Gastrocnemius medialis (tissue), 4 donors: ENCODE measurements around the gene ENTPD6. TPM values are rescaled to one million over a fixed set of nuclear protein-coding genes. Genes with fewer than 3 reads are reported as not detected.

ENCODE experiments used
- ATAC-seq, 2 donors: fragments of 150-250 bp; one replicate each; pipeline ENCODE4 v1.9.1; 2016
- DNase-seq, 2 donors: peaks; one replicate each; pipeline ENCODE4 v3.0.0-alpha.2; 2019
- H3K27ac ChIP-seq, 4 donors: fragments of 200-600 bp; sonication (generic); 1 replicate in 1 of 4; 2 replicates in 3 of 4; pipeline ENCODE4 v1.5.1; 2016 to 2018; ENCODE audit warnings: mild to moderate bottlenecking in 2 of 4, moderate library complexity in 1 of 4
- H3K27me3 ChIP-seq, 3 donors: fragments of 200-600 bp; sonication (generic) in 2 of 3; 1 replicate in 1 of 3; 2 replicates in 2 of 3; pipeline versions ENCODE4 v1.5.1 to v1.6.0; 2016 to 2019; ENCODE audit warnings: mild to moderate bottlenecking in 1 of 3, moderate library complexity in 1 of 3
- H3K36me3 ChIP-seq, 2 donors: fragments of 200-600 bp; sonication (generic) in 1 of 2; one replicate each; pipeline ENCODE4 v1.5.1; 2017 to 2018
- H3K4me1 ChIP-seq, 2 donors: fragments of 200-600 bp; sonication (generic) in 1 of 2; one replicate each; pipeline ENCODE4 v1.5.1; 2016 to 2017; ENCODE audit warnings: mild to moderate bottlenecking in 2 of 2
- H3K4me3 ChIP-seq, 4 donors: fragments of 200-600 bp; sonication (generic) in 3 of 4; 1 replicate in 1 of 4; 2 replicates in 3 of 4; pipeline ENCODE4 v1.5.1; 2016 to 2019; ENCODE audit warnings: mild to moderate bottlenecking in 2 of 4
- H3K9me3 ChIP-seq, 3 donors: fragments of 200-600 bp; sonication (generic) in 2 of 3; 1 replicate in 1 of 3; 2 replicates in 2 of 3; pipeline ENCODE4 v1.5.1; 2016 to 2019
- POLR2A ChIP-seq, 2 donors: fragments of 450-650 bp; IDR thresholded peaks; one replicate each; pipeline ENCODE4 v1.6.1; 2017; ENCODE audit warnings: antibody characterized with exemption in 2 of 2, mild to moderate bottlenecking in 2 of 2, moderate library complexity in 2 of 2
- in situ Hi-C, 4 donors: fragments of 200-750 bp; cut with MboI; loops; one replicate each; pipeline versions ENCODE4 v1.15.0 to v1.8.0; 2017; ENCODE audit warnings: low sequenced_read_pairs in 4 of 4
- intact Hi-C: fragments of 100-400 bp; cut with DNase I; formaldehyde crosslinking; loops from one replicate; pipeline ENCODE4 v1.15.1; 2023; ENCODE audit warnings: low total_unique reads
- total RNA-seq, 4 donors: library from RNA; depleted of rRNA; stranded (reverse); fragments of >200 nt; gene quantifications; one replicate each; pipeline versions ENCODE4 v1.1.0 to v1.2.3, GENCODE V29; 2016
- TF ChIP-seq, protein P1 (sequence below), 5 experiments: fragments of 450-650 bp in 3 of 5; fragments of 200-600 bp in 2 of 5; sonication (generic) in 2 of 5; IDR thresholded peaks in 4 of 5; conservative IDR thresholded peaks in 1 of 5; 1 replicate in 4 of 5; 2 replicates in 1 of 5; pipeline ENCODE4 v1.5.1; 2016 to 2019; ENCODE audit warnings: antibody characterized with exemption in 5 of 5, mild to moderate bottlenecking in 3 of 5, moderate library complexity in 3 of 5

The ENTPD6 gene
- total RNA-seq, 4 donors from 2014 or later: 27.0 to 61.1 (median 50.2) TPM

DNA sequence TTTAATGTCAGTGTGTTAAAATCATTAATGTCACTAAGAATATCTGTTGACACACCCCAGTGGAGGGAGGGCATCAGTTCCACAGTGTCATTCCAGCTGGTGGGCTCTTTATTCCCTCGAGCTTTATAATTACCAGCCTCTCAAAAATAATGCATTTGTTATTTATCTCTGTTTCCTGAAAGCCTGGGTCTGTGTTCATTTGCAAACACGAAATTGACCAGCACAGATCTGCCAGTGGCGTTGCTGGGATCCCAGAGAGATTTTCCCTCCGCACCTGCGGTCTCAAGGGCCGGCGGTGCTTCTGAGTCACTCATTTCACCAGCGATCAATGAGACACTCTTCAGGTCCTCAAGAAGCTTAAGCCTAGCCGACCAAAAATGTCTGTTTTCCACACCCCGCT lies 46.7 kb downstream of the ENTPD6 start:
- TF ChIP-seq POLR2A (IDR thresholded peaks at IDR 0.05): no peak
- TF ChIP-seq, protein P1, sequence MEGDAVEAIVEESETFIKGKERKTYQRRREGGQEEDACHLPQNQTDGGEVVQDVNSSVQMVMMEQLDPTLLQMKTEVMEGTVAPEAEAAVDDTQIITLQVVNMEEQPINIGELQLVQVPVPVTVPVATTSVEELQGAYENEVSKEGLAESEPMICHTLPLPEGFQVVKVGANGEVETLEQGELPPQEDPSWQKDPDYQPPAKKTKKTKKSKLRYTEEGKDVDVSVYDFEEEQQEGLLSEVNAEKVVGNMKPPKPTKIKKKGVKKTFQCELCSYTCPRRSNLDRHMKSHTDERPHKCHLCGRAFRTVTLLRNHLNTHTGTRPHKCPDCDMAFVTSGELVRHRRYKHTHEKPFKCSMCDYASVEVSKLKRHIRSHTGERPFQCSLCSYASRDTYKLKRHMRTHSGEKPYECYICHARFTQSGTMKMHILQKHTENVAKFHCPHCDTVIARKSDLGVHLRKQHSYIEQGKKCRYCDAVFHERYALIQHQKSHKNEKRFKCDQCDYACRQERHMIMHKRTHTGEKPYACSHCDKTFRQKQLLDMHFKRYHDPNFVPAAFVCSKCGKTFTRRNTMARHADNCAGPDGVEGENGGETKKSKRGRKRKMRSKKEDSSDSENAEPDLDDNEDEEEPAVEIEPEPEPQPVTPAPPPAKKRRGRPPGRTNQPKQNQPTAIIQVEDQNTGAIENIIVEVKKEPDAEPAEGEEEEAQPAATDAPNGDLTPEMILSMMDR (IDR thresholded peaks at IDR 0.05 in 4 of 5, conservative IDR thresholded peaks at IDR 0.05 in 1 of 5): no peak
- no peak overlapping the region for H3K27ac ChIP-seq
- intact Hi-C loops (no loop called here), in situ Hi-C loops (no loop called here)
- peaks cover 4 to 7% of the 10 kb centered on the region in 2 donors for H3K4me1 ChIP-seq
- no peaks in the 10 kb centered on the region for H3K9me3 ChIP-seq
- H3K27me3 ChIP-seq: no peaks in the 10 kb centered on the region
- H3K36me3 ChIP-seq: no peaks in the 10 kb centered on the region
- no peak overlapping the region for H3K4me3 ChIP-seq
- ATAC-seq: no peak
- DNase-seq: no peak

- peaks cover 7 to 8% of the 10 kb centered on the region in 2 donors for H3K4me1 ChIP-seq
- H3K36me3 ChIP-seq: no peaks in the 10 kb centered on the region
- H3K27ac ChIP-seq: no peak overlapping the region
- H3K27me3 ChIP-seq: no peaks in the 10 kb centered on the region
- in situ Hi-C loops: no loop called here
- TF ChIP-seq, protein P1 (IDR thresholded peaks at IDR 0.05 in 4 of 5, conservative IDR thresholded peaks at IDR 0.05 in 1 of 5): no peak
- no peak for TF ChIP-seq POLR2A (IDR thresholded peaks at IDR 0.05)
- no peak for ATAC-seq
- no peak for DNase-seq
- intact Hi-C loops: no loop called here
- no peak overlapping the region for H3K4me3 ChIP-seq
- H3K9me3 ChIP-seq: no peaks in the 10 kb centered on the region
Observed at GRCh38 chr20:25243416-25243979, 48.0 kb downstream of the ENTPD6 start.

DNA sequence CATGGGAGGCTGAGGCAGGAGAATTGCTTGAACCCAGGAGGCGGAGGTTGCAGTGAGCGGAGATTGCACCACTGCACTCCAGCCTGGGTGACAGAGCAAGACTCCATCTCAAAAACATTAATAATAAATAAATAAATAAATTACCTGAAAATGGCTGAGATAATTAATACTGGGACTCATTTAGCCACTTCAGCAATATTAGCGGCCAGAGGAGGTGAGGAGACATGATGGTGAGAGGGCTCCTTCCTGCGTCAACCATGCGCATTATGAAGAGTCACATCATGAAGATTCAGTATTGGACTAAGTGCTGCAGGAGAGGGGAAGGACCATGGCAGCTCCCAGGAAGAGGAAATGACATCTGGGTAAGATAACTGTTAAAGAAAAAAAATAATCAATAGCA lies 49.5 kb downstream of the ENTPD6 start:
- H3K9me3 ChIP-seq: no peaks in the 10 kb centered on the region
- no peak for DNase-seq
- no peak overlapping the region for H3K27ac ChIP-seq
- in situ Hi-C loops (no loop called here), intact Hi-C loops (loop anchor here (5.0 kb wide), 2 partner anchors 168 to 253 kb away; partner anchors contain the start of gene APMAP)
- no peaks in the 10 kb centered on the region for H3K27me3 ChIP-seq
- no peaks in the 10 kb centered on the region for H3K36me3 ChIP-seq
- no peak overlapping the region for H3K4me3 ChIP-seq
- TF ChIP-seq, protein P1 (IDR thresholded peaks at IDR 0.05 in 4 of 5, conservative IDR thresholded peaks at IDR 0.05 in 1 of 5): no peak
- TF ChIP-seq POLR2A (IDR thresholded peaks at IDR 0.05): no peak
- ATAC-seq: no peak
- peaks cover 19 to 21% of the 10 kb centered on the region in 2 donors for H3K4me1 ChIP-seq

DNA sequence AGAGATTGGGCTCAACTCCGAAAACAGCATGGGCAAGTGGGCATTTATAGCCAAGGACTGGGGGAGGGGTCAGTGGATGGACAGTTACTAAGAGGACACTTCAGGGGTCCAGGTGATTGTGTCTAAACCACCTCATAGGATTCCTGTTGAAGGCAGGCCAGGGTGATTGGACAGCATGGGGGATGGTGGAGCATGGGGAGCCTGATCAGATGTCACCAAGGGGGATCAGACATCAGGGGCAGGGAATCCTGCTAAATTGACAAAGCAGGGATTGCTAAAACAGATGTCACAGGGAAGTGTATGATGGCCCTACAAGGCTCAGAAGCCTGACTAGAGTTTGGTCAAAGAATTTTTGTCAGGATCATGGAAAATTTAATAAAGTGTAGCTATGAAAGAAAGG lies 49.9 kb downstream of the ENTPD6 start:
- intact Hi-C loops: loop anchor here (5.0 kb wide), 2 partner anchors 168 to 253 kb away; partner anchors contain the start of gene APMAP
- no peaks in the 10 kb centered on the region for H3K27me3 ChIP-seq
- no peak overlapping the region for H3K4me3 ChIP-seq
- in situ Hi-C loops: no loop called here
- ATAC-seq: no peak
- TF ChIP-seq, protein P1 (IDR thresholded peaks at IDR 0.05 in 4 of 5, conservative IDR thresholded peaks at IDR 0.05 in 1 of 5): no peak
- no peak for TF ChIP-seq POLR2A (IDR thresholded peaks at IDR 0.05)
- DNase-seq: no peak
- H3K36me3 ChIP-seq: no peaks in the 10 kb centered on the region
- H3K27ac ChIP-seq: no peak overlapping the region
- H3K4me1 ChIP-seq: peaks cover 24% of the 10 kb centered on the region in 2 donors
- no peaks in the 10 kb centered on the region for H3K9me3 ChIP-seq
